HepG2 (cell line): Measurements from ENCODE around the gene SIRPB2. TPM values are rescaled to one million over a fixed set of nuclear protein-coding genes. Genes with fewer than 3 reads are reported as not detected.

ENCODE experiments used
- ATAC-seq: fragments of 200-7000 bp; cut with Tn5 transposase; 3 replicates; pipeline ENCODE4 v1.9.1; 2020; ENCODE audit warnings: mild to moderate bottlenecking, moderate library complexity
- BruUV-seq: library from RNA; stranded (reverse); fragments of 400-500 nt; replicated peaks from 2 replicates; lab custom pipeline; 2021; lab: Mats Ljungman, UMichigan
- CTCF ChIA-PET: fragments of 300-600 bp; formaldehyde crosslinking; extraction: SDS; loops from one replicate; lab custom pipeline; 2021; ENCODE audit warnings: low total read pairs, inconsistent platforms, low intra/inter-chr PET ratio; lab: Yijun Ruan, JAX
- POLR2A ChIA-PET: fragments of 350-600 bp; sonication (Branson Sonifier 250); formaldehyde crosslinking; loops from one replicate; lab custom pipeline; 2020; ENCODE audit warnings: antibody characterized with exemption, inconsistent platforms; lab: Yijun Ruan, JAX
- DNase-seq: peaks from one replicate; pipeline ENCODE4 v3.0.0-alpha.2; 2015; ENCODE audit warnings: low spot score
- FAIRE-seq: peaks from 3 replicates; lab custom pipeline; 2011; peaks lifted over from hg19 to GRCh38; lab: Jason Lieb, UNC
- H2AFZ ChIP-seq: one replicate; pipeline ENCODE4 v1.6.1; 2011; ENCODE audit warnings: low read length, inconsistent platforms
- H3K27ac ChIP-seq: fragments of 300-600 bp; 3 replicates; pipeline ENCODE4 v1.8.0; 2011; ENCODE audit warnings: mixed run types, mild to moderate bottlenecking, mixed read lengths, low read length, inconsistent platforms; ENCODE audit not compliant: insufficient read depth; ENCODE audit errors: extremely low read length
- H3K27me3 ChIP-seq, 2 experiments: fragments of 200-600 bp in 1 of 2; 2 replicates in 1 of 2; 3 replicates in 1 of 2; pipeline versions ENCODE4 v1.6.0 to v1.8.0; 2011; ENCODE audit warnings: low read length in 2 of 2, mild to moderate bottlenecking in 2 of 2, moderate library complexity in 2 of 2, inconsistent platforms in 1 of 2; ENCODE audit not compliant: insufficient read depth in 2 of 2, control insufficient read depth in 1 of 2
- H3K36me3 ChIP-seq, 2 experiments: fragments of 200-600 bp in 1 of 2; replicated peaks in 1 of 2; 2 replicates in 1 of 2; 3 replicates in 1 of 2; pipeline versions ENCODE4 v1.5.1 to v1.8.0; 2011; ENCODE audit warnings: low read length in 2 of 2, inconsistent platforms in 1 of 2; ENCODE audit not compliant: insufficient read depth in 2 of 2, control insufficient read depth in 1 of 2
- H3K4me1 ChIP-seq: 2 replicates; pipeline ENCODE4 v1.5.1; 2012; ENCODE audit warnings: low read length, inconsistent platforms; ENCODE audit not compliant: insufficient read depth
- H3K4me2 ChIP-seq: 2 replicates; pipeline ENCODE4 v1.6.0; 2011; ENCODE audit warnings: low read depth, low read length, inconsistent platforms
- H3K4me3 ChIP-seq, 3 experiments: fragments of 200-600 bp in 1 of 3; sonication (generic), shearing (Covaris generic) in 1 of 3; replicated peaks in 1 of 3; 2 replicates each; pipeline ENCODE4 v1.5.1; 2011 to 2016; ENCODE audit warnings: low read length in 3 of 3, inconsistent platforms in 2 of 3, low read depth in 2 of 3, mild to moderate bottlenecking in 2 of 3, control low read depth in 1 of 3, mixed read lengths in 1 of 3; ENCODE audit not compliant: insufficient read depth in 1 of 3
- H3K79me2 ChIP-seq: one replicate; pipeline ENCODE4 v1.6.1; 2011; ENCODE audit warnings: low read length, inconsistent platforms; ENCODE audit not compliant: insufficient read depth
- H3K9ac ChIP-seq: 2 replicates; pipeline ENCODE4 v1.6.0; 2011; ENCODE audit warnings: mild to moderate bottlenecking, low read depth, low read length, inconsistent platforms; ENCODE audit not compliant: insufficient read depth
- H3K9me3 ChIP-seq: 2 replicates; pipeline ENCODE4 v1.5.1; 2012; ENCODE audit warnings: mild to moderate bottlenecking, low read length
- H4K20me1 ChIP-seq: 2 replicates; pipeline ENCODE4 v1.6.0; 2011; ENCODE audit warnings: inconsistent platforms, mild to moderate bottlenecking, low read length, moderate library complexity; ENCODE audit not compliant: insufficient read depth
- SETDB1 ChIP-seq: sonication (generic); formaldehyde crosslinking; IDR thresholded peaks from 2 replicates; pipeline ENCODE4 v1.5.1; 2020; ENCODE audit warnings: missing genetic modification reagents, mild to moderate bottlenecking, borderline replicate concordance
- TAF1 ChIP-seq: sonication (generic); formaldehyde crosslinking; IDR thresholded peaks from 2 replicates; pipeline ENCODE4 v1.4.0; 2020; ENCODE audit warnings: missing genetic modification reagents
- TBL1XR1 ChIP-seq: fragments of 150-350 bp; IDR thresholded peaks from 2 replicates; pipeline ENCODE4 v1.6.1; 2014; ENCODE audit warnings: borderline replicate concordance, low read length; ENCODE audit not compliant: partially characterized antibody
- ZNF296 ChIP-seq: sonication (generic); formaldehyde crosslinking; conservative IDR thresholded peaks from 2 replicates; pipeline ENCODE4 v1.5.0; 2020; ENCODE audit warnings: mild to moderate bottlenecking, missing genetic modification reagents
- ZNF3 ChIP-seq: IDR thresholded peaks from 2 replicates; pipeline ENCODE4 v1.7.0; 2017; ENCODE audit warnings: inconsistent platforms
- ZSCAN20 ChIP-seq: sonication (generic); formaldehyde crosslinking; IDR thresholded peaks from 2 replicates; pipeline ENCODE4 v1.4.0; 2020; ENCODE audit warnings: missing genetic modification reagents, mild to moderate bottlenecking, borderline replicate concordance
- WGBS: methylation state at CpG from one replicate; pipeline ENCODE4 v1.1.6; 2017; ENCODE audit warnings: low lambda C conversion rate; 5-methylcytosine and 5-hydroxymethylcytosine counted together
- in situ Hi-C: cut with HindIII; loops from 2 replicates; pipeline ENCODE4 v1.10.0; 2017; ENCODE audit warnings: low pct_unique_long_range_greater_than_20kb; ENCODE audit not compliant: extremely low pct_ligation_motif_present
- intact Hi-C: fragments of 100-400 bp; cut with micrococcal nuclease; formaldehyde crosslinking; loops from one replicate; pipeline ENCODE4 v1.10.0; 2022; ENCODE audit not compliant: unreplicated experiment
- polyA plus RNA-seq, 8 experiments: library from polyadenylated mRNA; depleted of rRNA in 3 of 8; stranded (reverse) in 7 of 8; unstranded in 1 of 8; fragments of >200 nt; fragmentation: Illumina TruSeq in 4 of 8; extraction: Trizol in 4 of 8; gene quantifications; 2 replicates each; pipeline versions ENCODE4 v1.2.1 to v1.2.3, GENCODE V29; 2011 to 2016; ENCODE audit warnings: low read depth in 4 of 8, missing spikeins in 1 of 8, mixed read lengths in 1 of 8; ENCODE audit not compliant: insufficient read depth in 1 of 8
- total RNA-seq, 5 experiments: library from RNA; depleted of rRNA; stranded (reverse); fragments of >200 nt; fragmentation: Illumina TruSeq; extraction: Trizol; gene quantifications; 2 replicates each; pipeline ENCODE4 v1.2.3, GENCODE V29; 2016; ENCODE audit warnings: low read depth in 1 of 5
- TF ChIP-seq, protein P1 (sequence below): sonication (generic); formaldehyde crosslinking; IDR thresholded peaks from 2 replicates; pipeline ENCODE4 v1.4.0; 2020; ENCODE audit warnings: missing genetic modification reagents, borderline replicate concordance
- TF ChIP-seq, protein P2 (sequence below): sonication (generic); formaldehyde crosslinking; IDR thresholded peaks from 2 replicates; pipeline ENCODE4 v1.8.1; 2023; ENCODE audit warnings: mild to moderate bottlenecking, missing genetic modification reagents, borderline replicate concordance
- TF ChIP-seq, protein P3 (sequence below): sonication (generic); formaldehyde crosslinking; IDR thresholded peaks from 2 replicates; pipeline ENCODE4 v1.4.0; 2020; ENCODE audit warnings: missing genetic modification reagents, borderline replicate concordance
- TF ChIP-seq, protein P4 (sequence below): sonication (generic); formaldehyde crosslinking; IDR thresholded peaks from 2 replicates; pipeline ENCODE4 v1.4.0; 2020; ENCODE audit warnings: missing genetic modification reagents

The SIRPB2 gene
- total and polyA plus RNA-seq, 2 of the 13 experiments (the other 11 are each of a cell fraction or from before 2014, with no cell fraction given) = not detected

DNA sequence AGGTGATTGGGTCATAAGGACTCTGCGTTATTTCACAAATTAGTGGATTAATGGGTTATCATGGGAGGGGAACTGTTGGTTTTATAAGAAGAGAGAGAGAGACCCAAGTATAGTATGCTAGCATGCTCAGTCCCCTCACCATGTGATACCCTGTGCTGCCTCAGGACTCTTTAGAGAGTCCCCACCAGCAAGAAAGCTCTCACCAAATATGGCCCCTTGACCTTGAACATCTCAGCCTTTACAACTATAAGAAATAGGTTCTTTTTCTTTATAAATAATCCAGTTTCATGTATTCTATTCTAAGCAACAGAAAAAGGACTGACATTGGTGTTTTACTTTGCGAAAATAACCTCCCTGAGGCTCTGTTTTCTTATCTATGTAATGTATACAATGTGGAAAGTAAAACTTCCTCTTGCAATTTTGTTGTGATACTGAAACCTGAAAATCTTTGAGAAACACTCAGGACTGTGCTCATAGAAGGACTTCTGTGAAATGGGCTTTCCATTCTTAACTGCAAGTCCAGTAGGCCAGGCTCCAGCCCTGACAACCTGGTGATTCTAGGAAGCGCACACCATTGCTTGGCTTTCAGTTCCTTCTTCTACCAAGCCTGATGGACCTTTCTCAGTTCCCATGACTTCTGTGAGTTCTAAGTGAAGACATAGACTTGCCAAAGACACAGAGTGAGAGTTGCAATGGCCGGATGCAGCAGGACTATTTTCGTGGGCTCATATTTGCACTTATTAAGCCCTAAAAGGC is 44.4 kb upstream of the SIRPB2 start (continued):
- TF ChIP-seq, protein P1, sequence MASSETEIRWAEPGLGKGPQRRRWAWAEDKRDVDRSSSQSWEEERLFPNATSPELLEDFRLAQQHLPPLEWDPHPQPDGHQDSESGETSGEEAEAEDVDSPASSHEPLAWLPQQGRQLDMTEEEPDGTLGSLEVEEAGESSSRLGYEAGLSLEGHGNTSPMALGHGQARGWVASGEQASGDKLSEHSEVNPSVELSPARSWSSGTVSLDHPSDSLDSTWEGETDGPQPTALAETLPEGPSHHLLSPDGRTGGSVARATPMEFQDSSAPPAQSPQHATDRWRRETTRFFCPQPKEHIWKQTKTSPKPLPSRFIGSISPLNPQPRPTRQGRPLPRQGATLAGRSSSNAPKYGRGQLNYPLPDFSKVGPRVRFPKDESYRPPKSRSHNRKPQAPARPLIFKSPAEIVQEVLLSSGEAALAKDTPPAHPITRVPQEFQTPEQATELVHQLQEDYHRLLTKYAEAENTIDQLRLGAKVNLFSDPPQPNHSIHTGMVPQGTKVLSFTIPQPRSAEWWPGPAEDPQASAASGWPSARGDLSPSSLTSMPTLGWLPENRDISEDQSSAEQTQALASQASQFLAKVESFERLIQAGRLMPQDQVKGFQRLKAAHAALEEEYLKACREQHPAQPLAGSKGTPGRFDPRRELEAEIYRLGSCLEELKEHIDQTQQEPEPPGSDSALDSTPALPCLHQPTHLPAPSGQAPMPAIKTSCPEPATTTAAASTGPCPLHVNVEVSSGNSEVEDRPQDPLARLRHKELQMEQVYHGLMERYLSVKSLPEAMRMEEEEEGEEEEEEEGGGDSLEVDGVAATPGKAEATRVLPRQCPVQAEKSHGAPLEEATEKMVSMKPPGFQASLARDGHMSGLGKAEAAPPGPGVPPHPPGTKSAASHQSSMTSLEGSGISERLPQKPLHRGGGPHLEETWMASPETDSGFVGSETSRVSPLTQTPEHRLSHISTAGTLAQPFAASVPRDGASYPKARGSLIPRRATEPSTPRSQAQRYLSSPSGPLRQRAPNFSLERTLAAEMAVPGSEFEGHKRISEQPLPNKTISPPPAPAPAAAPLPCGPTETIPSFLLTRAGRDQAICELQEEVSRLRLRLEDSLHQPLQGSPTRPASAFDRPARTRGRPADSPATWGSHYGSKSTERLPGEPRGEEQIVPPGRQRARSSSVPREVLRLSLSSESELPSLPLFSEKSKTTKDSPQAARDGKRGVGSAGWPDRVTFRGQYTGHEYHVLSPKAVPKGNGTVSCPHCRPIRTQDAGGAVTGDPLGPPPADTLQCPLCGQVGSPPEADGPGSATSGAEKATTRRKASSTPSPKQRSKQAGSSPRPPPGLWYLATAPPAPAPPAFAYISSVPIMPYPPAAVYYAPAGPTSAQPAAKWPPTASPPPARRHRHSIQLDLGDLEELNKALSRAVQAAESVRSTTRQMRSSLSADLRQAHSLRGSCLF (CRISPR knock-in tag) = no peak
- no peak for TF ChIP-seq SETDB1 (CRISPR knock-in tag)

DNA sequence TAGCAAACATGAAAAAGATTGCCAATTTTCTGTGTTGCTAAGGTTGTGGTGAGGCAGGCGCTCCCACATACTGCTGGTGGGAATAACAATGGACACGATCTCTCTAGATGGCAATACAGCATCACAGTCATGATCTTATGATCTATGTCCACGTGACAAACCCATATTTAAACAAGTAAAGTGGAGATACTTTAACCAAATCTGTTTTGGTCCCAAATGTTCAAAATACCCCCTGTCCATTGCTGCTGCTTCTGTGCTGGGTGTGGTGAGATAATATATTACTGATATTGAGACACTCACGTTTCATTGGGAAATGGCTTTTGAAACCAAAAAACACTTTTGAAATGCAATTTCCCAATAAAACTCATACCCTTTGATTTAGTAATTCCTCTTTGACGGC is 43.3 kb upstream of the SIRPB2 start:
- no TSS peak for BruUV-seq
- CTCF ChIA-PET = no interaction called here
- intact Hi-C loops = no loop called here
- H4K20me1 ChIP-seq = no peaks in the 10 kb centered on the region
- WGBS = 13% methylated on average over 5 of the region's 5 CpGs
- H3K36me3 ChIP-seq = no peaks in the 10 kb centered on the region
- no peak overlapping the region for H3K4me2 ChIP-seq
- no peak for DNase-seq
- H3K79me2 ChIP-seq = no peaks in the 10 kb centered on the region
- no peak for FAIRE-seq
- POLR2A ChIA-PET = no interaction called here
- ATAC-seq = no peak
- H3K9me3 ChIP-seq = no peaks in the 10 kb centered on the region
- H3K4me3 ChIP-seq = no peak overlapping the region
- in situ Hi-C loops = no loop called here
- peaks cover 3 to 12% of the 10 kb centered on the region in 2 experiments; a peak in 1 of 5 replicates for H3K27me3 ChIP-seq
- no peak overlapping the region for H3K27ac ChIP-seq
- H2AFZ ChIP-seq = no peak overlapping the region
- no peak overlapping the region for H3K9ac ChIP-seq
- H3K4me1 ChIP-seq = no peaks in the 10 kb centered on the region
- no peak for TF ChIP-seq TAF1 (CRISPR knock-in tag)
- TF ChIP-seq, protein P2, sequence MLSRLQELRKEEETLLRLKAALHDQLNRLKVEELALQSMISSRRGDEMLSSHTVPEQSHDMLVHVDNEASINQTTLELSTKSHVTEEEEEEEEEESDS (CRISPR knock-in tag) = no peak
- no peak for TF ChIP-seq ZSCAN20
- TF ChIP-seq, protein P3, sequence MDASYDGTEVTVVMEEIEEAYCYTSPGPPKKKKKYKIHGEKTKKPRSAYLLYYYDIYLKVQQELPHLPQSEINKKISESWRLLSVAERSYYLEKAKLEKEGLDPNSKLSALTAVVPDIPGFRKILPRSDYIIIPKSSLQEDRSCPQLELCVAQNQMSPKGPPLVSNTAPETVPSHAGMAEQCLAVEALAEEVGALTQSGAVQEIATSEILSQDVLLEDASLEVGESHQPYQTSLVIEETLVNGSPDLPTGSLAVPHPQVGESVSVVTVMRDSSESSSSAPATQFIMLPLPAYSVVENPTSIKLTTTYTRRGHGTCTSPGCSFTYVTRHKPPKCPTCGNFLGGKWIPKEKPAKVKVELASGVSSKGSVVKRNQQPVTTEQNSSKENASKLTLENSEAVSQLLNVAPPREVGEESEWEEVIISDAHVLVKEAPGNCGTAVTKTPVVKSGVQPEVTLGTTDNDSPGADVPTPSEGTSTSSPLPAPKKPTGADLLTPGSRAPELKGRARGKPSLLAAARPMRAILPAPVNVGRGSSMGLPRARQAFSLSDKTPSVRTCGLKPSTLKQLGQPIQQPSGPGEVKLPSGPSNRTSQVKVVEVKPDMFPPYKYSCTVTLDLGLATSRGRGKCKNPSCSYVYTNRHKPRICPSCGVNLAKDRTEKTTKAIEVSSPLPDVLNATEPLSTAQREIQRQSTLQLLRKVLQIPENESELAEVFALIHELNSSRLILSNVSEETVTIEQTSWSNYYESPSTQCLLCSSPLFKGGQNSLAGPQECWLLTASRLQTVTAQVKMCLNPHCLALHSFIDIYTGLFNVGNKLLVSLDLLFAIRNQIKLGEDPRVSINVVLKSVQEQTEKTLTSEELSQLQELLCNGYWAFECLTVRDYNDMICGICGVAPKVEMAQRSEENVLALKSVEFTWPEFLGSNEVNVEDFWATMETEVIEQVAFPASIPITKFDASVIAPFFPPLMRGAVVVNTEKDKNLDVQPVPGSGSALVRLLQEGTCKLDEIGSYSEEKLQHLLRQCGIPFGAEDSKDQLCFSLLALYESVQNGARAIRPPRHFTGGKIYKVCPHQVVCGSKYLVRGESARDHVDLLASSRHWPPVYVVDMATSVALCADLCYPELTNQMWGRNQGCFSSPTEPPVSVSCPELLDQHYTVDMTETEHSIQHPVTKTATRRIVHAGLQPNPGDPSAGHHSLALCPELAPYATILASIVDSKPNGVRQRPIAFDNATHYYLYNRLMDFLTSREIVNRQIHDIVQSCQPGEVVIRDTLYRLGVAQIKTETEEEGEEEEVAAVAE = no peak
- TF ChIP-seq ZNF3 (CRISPR knock-in tag) = no peak
- no peak for TF ChIP-seq TBL1XR1
- TF ChIP-seq, protein P4, sequence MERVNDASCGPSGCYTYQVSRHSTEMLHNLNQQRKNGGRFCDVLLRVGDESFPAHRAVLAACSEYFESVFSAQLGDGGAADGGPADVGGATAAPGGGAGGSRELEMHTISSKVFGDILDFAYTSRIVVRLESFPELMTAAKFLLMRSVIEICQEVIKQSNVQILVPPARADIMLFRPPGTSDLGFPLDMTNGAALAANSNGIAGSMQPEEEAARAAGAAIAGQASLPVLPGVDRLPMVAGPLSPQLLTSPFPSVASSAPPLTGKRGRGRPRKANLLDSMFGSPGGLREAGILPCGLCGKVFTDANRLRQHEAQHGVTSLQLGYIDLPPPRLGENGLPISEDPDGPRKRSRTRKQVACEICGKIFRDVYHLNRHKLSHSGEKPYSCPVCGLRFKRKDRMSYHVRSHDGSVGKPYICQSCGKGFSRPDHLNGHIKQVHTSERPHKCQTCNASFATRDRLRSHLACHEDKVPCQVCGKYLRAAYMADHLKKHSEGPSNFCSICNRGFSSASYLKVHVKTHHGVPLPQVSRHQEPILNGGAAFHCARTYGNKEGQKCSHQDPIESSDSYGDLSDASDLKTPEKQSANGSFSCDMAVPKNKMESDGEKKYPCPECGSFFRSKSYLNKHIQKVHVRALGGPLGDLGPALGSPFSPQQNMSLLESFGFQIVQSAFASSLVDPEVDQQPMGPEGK (CRISPR knock-in tag) = no peak
- no peak for TF ChIP-seq ZNF296
